ENCODE measurements around the gene RPL39L.
"Not testable (repeated sequence)": the region's sequence is repeated elsewhere in the genome, so short reads cannot be mapped to it uniquely, and the experiment has no call there.

Gene RPL39L

DNA sequence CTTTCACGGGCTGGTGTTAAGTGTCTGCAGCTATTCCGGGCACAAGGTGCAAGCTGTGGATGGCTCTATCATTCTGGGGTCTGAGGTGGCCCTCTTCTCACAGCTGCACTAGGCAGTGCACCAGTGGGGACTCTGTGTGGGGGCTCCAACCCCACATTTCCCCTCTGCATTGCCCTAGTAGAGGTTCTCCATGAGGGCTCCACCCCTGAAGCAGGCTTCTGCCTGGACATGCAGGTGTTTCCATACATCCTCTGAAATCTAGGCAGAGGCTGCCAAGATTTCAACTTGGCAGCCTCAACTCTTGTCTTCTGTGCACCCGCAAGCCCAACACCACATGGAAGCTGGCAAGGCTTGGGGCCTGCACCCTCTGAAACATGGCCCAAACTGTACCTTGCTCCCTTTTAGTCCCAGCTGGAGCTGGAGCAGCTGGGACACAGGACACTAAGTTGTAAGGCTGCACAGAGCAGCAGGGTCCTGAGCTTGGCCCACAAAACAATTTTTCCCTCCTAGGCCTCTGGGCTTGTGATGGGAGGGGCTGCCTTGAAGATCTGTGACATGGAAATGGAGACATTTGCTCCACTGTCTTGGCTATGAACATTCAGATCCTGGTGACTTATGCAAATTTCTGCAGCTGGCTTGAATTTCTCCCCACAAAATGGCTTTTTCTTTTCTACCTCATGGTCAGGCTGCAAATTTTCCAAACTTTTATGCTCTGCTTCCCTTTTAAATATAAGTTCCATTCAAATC is 6.0 kb upstream of the RPL39L start:
- FAIRE-seq = no peak
- TF ChIP-seq TAF1 (IDR thresholded peaks at IDR 0.05; ENCODE audit: low read depth, low read length) = no peak
- TF ChIP-seq POLR2A (IDR thresholded peaks at IDR 0.05; ENCODE audit: low read depth, low read length) = no peak
- TF ChIP-seq POLR2AphosphoS5 (IDR thresholded peaks at IDR 0.05; ENCODE audit: low read depth, low read length) = no peak
- no peak for TF ChIP-seq SPI1 (IDR thresholded peaks at IDR 0.05; ENCODE audit: low read depth, low read length)
- TF ChIP-seq POU2F2 (IDR thresholded peaks at IDR 0.05; ENCODE audit: low read depth, low read length) = no peak
- no peak for TF ChIP-seq PAX5 (IDR thresholded peaks at IDR 0.05; ENCODE audit: insufficient read depth, low read length, severe bottlenecking)

DNA sequence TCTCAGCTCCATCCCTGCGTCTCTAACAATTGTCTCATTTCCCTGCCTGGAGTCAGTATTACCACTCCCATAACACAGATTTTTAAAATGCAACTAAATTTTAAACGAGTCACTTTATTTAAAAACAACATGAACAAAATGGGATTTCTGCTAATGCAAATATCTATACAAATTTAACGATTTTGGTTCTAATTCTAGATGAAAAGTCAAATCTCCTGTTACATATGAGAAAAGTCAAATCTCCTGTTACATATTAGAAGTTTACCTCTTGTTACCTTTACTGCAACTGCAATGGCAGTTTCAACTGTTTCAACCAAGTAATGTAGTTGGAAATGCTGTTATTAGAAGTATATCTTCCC is 578 bp upstream of the RPL39L start:
- no peak for FAIRE-seq
- TF ChIP-seq TAF1 (IDR thresholded peaks at IDR 0.05; ENCODE audit: low read depth, low read length) = no peak
- DNase-seq (ENCODE audit: insufficient read length, low spot score) = no peak

More for the DNA sequence above, 6.0 kb upstream of the RPL39L start:
- DNase-seq (ENCODE audit: insufficient read length, low spot score) = no peak

DNA sequence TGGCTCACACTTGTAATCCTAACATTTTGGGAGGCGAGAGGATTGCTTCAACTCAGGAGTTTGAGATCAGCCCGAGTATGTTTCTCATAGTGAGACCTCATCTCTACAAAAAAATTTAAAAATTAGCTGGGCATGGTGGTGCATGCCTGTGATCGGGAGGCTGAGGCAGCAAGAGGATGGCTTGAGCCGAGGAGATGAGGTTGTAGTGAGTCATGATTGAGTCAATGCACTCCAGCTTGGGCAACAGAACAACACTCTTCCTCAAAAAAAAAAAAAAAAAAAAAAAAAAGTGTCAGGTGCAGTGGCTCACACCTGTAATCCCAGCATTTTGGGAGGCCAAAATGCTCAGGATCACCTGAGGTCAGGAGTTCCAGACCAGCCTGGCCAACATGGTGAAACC is 2.4 kb downstream of the RPL39L start:
- DNase-seq (ENCODE audit: insufficient read length, low spot score) = no peak
- TF ChIP-seq SPI1 (IDR thresholded peaks at IDR 0.05; ENCODE audit: low read depth, low read length) = no peak
- no peak for TF ChIP-seq PAX5 (IDR thresholded peaks at IDR 0.05; ENCODE audit: insufficient read depth, low read length, severe bottlenecking)
- TF ChIP-seq POLR2AphosphoS5 (IDR thresholded peaks at IDR 0.05; ENCODE audit: low read depth, low read length) = no peak
- TF ChIP-seq TAF1 (IDR thresholded peaks at IDR 0.05; ENCODE audit: low read depth, low read length) = no peak
- no peak for TF ChIP-seq POU2F2 (IDR thresholded peaks at IDR 0.05; ENCODE audit: low read depth, low read length)
- TF ChIP-seq POLR2A (IDR thresholded peaks at IDR 0.05; ENCODE audit: low read depth, low read length) = no peak

DNA sequence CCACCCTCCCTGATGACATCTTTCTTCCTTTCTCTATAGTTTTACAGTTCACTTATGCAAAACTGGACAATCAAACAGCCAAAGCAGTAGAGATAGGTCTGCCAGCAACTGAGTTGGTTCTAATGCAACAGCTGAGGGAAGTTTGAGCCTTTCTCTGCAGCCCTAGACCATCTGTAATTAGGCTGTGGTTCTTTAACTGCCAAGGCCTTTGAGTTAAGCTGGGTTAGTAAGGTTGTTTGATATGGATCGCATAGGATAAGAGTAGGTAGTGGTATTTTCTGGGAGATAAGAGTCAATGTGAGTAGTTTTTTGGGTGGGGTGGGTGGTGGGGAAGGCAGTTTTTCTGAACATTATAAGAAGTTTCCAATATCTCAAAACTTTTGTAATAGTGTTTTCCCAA is 3.0 kb downstream of the RPL39L start:
- FAIRE-seq (no peak), DNase-seq (ENCODE audit: insufficient read length, low spot score) (no peak)

More for the DNA sequence above, 2.4 kb downstream of the RPL39L start:
- FAIRE-seq = no peak

DNA sequence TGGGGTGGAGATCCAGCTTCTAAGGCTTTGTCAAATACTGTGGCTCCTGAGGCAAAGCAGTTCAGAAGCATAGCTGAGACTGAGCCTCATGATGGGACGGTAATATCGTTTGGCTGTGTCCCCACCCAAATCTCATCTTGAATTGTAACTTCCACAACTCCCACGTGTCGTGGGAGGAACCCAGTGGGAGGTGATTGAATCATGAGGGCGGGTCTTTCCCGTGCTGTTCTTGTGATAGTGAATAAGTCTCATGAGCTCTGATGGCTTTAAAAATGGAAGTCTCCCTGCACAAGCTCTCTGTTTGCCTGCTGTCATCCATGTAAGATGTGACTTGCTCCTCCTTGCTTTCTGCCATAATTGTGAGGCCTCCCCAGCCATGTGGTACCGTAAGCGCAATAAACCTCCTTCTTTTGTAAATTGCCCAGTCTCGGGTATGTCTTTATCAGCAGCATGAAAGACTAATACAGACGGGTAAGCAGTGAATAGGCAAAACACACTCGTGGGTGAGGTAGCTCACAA is 4.1 kb downstream of the RPL39L start:
- not testable (repeated sequence) for FAIRE-seq; DNase-seq (ENCODE audit: insufficient read length, low spot score)

More for the DNA sequence above, 3.0 kb downstream of the RPL39L start:
- TF ChIP-seq PAX5 (IDR thresholded peaks at IDR 0.05; ENCODE audit: insufficient read depth, low read length, severe bottlenecking) (no peak), POU2F2 (IDR thresholded peaks at IDR 0.05; ENCODE audit: low read depth, low read length) (no peak), POLR2AphosphoS5 (IDR thresholded peaks at IDR 0.05; ENCODE audit: low read depth, low read length) (no peak), POLR2A (IDR thresholded peaks at IDR 0.05; ENCODE audit: low read depth, low read length) (no peak), TAF1 (IDR thresholded peaks at IDR 0.05; ENCODE audit: low read depth, low read length) (no peak), SPI1 (IDR thresholded peaks at IDR 0.05; ENCODE audit: low read depth, low read length) (no peak)

DNA sequence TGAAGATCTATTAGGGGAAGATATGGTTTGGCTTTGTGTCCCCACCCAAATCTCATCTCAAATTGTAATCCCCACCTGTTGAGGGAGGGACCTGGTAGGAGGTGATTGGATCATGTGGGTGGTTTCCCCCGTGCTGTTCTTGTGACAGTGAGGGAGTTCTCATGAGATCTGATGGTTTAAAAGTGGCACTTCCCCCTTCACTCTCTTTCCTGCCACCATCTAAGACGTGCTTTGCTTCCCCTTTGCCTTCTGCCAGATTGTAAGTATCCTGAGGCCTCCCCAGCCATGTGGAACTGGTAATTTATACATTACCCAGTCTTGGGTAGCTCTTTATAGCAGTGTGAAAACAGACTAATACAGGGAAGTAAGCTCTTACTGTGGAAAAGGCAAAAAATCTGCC is 6.1 kb downstream of the RPL39L start:
- FAIRE-seq; DNase-seq (ENCODE audit: insufficient read length, low spot score): not testable (repeated sequence)

DNA sequence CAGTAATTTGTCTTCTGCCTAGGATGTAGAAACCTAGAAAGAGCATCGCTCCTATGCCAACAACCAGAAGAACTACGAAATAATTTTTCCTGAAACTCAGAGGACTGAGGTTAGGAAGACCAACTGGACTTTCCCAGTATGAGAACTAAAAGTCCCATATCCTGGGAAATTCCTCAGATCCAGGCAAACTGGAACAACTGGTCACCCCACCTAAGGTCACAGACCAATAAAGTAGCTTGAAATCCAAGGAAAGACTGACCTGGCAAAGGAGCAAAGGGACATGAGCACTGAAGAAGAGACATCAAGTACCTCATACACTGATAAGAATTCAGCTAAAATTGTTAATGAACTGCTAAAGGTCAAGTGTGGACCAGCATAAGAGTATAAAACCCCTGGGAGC is 6.6 kb downstream of the RPL39L start:
- no peak for DNase-seq (ENCODE audit: insufficient read length, low spot score)
- no peak for TF ChIP-seq POU2F2 (IDR thresholded peaks at IDR 0.05; ENCODE audit: low read depth, low read length)
- TF ChIP-seq SPI1 (IDR thresholded peaks at IDR 0.05; ENCODE audit: low read depth, low read length) = no peak
- no peak for TF ChIP-seq POLR2AphosphoS5 (IDR thresholded peaks at IDR 0.05; ENCODE audit: low read depth, low read length)
- no peak for FAIRE-seq

DNA sequence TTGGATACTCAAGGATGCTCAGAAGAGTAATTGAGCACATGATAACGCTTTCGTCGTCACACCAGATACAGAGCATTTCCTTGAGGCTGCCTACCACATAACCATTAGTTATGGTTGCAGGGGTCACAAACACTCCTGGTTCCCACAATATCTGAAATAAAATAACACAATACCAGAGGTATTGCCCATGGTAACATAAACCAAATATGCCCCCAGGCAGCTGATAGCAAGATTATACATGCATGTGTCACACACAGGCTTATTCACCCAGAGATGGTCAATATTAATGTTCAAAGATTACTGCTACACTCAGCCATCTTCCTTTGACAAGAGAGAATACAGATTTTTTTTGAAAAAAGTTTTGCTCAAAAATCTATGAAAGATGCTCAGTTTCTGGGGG is 7.3 kb downstream of the RPL39L start:
- DNase-seq (ENCODE audit: insufficient read length, low spot score) (no peak), FAIRE-seq (no peak)
- no peak for TF ChIP-seq POU2F2 (IDR thresholded peaks at IDR 0.05; ENCODE audit: low read depth, low read length)
- no peak for TF ChIP-seq POLR2A (IDR thresholded peaks at IDR 0.05; ENCODE audit: low read depth, low read length)
- no peak for TF ChIP-seq POLR2AphosphoS5 (IDR thresholded peaks at IDR 0.05; ENCODE audit: low read depth, low read length)

DNA sequence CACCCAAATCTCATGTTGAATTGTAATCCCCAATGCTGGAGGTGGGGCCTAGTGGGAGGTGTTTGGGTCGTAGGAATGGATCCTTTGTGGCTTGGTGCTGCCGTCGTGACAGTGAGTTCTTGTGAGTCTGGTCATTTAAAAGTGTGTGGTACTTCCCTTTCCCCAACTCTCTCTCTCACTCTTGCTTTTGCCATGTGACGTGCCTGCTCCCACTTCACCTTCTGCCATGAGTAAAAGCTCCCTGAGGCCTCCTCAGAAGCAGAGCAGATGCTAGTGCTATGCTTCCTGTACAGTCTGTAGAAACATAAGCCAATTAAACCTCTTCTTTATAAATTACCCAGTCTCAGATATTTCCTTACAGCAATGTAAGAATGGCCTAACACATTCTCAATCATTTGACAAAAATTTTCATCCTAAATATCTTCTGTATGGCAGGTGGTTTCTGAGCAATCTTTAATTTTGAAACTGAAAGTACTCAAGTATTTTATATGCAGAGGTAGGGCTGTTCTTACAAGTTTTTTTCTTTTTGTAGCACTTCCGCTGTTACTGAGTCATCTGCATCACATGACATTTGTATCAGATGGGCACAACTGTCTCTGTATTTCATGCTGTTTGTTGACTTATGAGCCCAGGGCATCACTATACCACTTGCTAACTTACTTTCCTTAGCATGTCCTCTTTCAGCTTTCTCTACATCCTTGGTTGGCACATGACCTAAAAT is 8.8 kb downstream of the RPL39L start:
- no peak for TF ChIP-seq TAF1 (IDR thresholded peaks at IDR 0.05; ENCODE audit: low read depth, low read length)
- TF ChIP-seq PAX5 (IDR thresholded peaks at IDR 0.05; ENCODE audit: insufficient read depth, low read length, severe bottlenecking) = no peak
- peak; percentile 61 for TF ChIP-seq SPI1 (IDR thresholded peaks at IDR 0.05; ENCODE audit: low read depth, low read length)
- FAIRE-seq (peak; percentile 72), DNase-seq (ENCODE audit: insufficient read length, low spot score) (no peak)

DNA sequence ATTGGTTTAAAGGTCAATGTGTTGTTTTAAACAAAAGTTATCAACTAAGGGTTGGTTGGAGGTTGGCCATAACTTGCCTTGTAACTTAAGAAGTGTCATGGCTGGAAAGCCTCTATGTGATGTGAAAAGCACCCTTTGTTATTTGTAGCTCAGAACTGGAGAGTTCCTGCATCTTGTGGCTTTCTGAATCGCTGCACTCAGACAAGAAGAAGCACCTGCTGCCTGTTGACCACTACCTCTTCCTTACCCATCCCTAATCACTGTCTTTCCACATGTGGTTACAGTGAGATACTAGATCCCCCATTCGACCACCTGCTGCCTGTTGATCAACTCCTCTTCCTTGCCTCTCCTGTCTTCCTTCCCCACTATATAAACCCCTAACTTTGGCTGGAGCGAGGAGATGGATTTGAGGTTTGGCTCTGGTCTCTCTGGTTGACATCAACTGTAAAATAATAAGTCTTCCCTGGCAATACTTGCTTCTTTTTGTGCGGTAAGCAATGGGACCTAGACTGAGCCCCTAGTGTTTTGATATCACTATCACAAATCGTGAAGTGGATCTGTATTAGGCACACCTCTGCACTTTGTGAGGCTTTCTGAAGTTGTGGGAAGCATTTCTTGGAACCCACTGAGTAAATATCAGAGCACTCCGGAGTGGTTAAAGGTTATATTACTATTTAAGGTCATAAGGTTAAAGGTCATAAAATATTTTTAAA is 13.8 kb downstream of the RPL39L start:
- DNase-seq (ENCODE audit: insufficient read length, low spot score) (no peak), FAIRE-seq (peak; percentile 86)
- peak; percentile 61 for TF ChIP-seq SPI1 (IDR thresholded peaks at IDR 0.05; ENCODE audit: low read depth, low read length)
- peak; percentile 35 for TF ChIP-seq PAX5 (IDR thresholded peaks at IDR 0.05; ENCODE audit: insufficient read depth, low read length, severe bottlenecking)
- no peak for TF ChIP-seq POLR2A (IDR thresholded peaks at IDR 0.05; ENCODE audit: low read depth, low read length)
- TF ChIP-seq POLR2AphosphoS5 (IDR thresholded peaks at IDR 0.05; ENCODE audit: low read depth, low read length) = no peak
